HEK293 (cell line): ENCODE results near the gene YPEL1.

Source experiments
- HOXD13 ChIP-seq: sonication (generic); formaldehyde crosslinking; IDR thresholded peaks from 2 replicates; pipeline ENCODE4 v1.8.0; 2022; ENCODE audit warnings: missing genetic modification reagents, borderline replicate concordance
- KLF10 ChIP-seq: fragments of 450-650 bp; IDR thresholded peaks from 2 replicates; pipeline ENCODE4 v1.5.1; 2018; ENCODE audit warnings: missing biosample characterization, mild to moderate bottlenecking, missing genetic modification characterization
- REST ChIP-seq: fragments of 450-650 bp; formaldehyde crosslinking; IDR thresholded peaks from 2 replicates; pipeline ENCODE4 v1.5.1; 2016; ENCODE audit warnings: missing biosample characterization, missing genetic modification characterization
- ZNF274 ChIP-seq, 2 experiments: fragments of 200-500 bp in 1 of 2; fragments of 450-650 bp in 1 of 2; sonication (Bioruptor generic) in 1 of 2; formaldehyde crosslinking in 1 of 2; IDR thresholded peaks; 2 replicates each; pipeline versions ENCODE4 v1.5.1 to v1.6.1; 2014 to 2016; ENCODE audit warnings: borderline replicate concordance in 1 of 2, inconsistent platforms in 1 of 2, low read length in 1 of 2, missing biosample characterization in 1 of 2, missing genetic modification characterization in 1 of 2
- ZNF311 ChIP-seq: fragments of 450-650 bp; formaldehyde crosslinking; IDR thresholded peaks from 2 replicates; pipeline ENCODE4 v1.5.1; 2017; ENCODE audit warnings: missing biosample characterization, missing genetic modification characterization, borderline replicate concordance
- ZNF626 ChIP-seq: fragments of 450-650 bp; sonication (Bioruptor Pico); formaldehyde crosslinking; IDR thresholded peaks from 2 replicates; pipeline ENCODE4 v1.5.1; 2018; ENCODE audit warnings: missing biosample characterization, missing genetic modification characterization, inconsistent platforms
- ZNF670 ChIP-seq: fragments of 450-650 bp; formaldehyde crosslinking; IDR thresholded peaks from 2 replicates; pipeline ENCODE4 v1.5.1; 2016; ENCODE audit warnings: missing biosample characterization, missing genetic modification characterization, low read depth
- TF ChIP-seq, protein P1 (sequence below): fragments of 450-650 bp; formaldehyde crosslinking; IDR thresholded peaks from 2 replicates; pipeline ENCODE4 v1.5.1; 2016; ENCODE audit warnings: missing biosample characterization, missing genetic modification characterization
- TF ChIP-seq, protein P2 (sequence below): fragments of 450-650 bp; formaldehyde crosslinking; IDR thresholded peaks from 2 replicates; pipeline ENCODE4 v1.5.1; 2016; ENCODE audit warnings: missing biosample characterization, missing genetic modification characterization

DNA sequence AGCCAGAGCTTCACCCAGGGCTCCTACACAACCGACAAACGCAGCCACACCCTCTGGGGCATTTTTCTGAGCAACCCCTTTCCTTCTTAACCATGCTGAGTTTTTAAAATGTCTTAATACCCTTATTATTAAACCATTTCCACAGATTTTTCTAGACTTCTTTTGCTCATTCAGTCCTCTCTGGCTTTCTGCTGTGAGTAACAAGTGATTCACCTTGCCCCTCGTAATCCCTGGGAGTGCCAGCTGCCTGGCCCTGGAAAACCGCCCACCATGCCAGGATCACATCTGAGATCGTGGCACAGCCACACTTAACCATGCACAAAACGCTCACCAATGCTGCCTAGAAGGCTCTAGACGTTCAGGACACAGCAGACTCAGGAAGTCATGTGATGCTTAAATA lies 25.4 kb downstream of the YPEL1 start:
- TF ChIP-seq, protein P1, sequence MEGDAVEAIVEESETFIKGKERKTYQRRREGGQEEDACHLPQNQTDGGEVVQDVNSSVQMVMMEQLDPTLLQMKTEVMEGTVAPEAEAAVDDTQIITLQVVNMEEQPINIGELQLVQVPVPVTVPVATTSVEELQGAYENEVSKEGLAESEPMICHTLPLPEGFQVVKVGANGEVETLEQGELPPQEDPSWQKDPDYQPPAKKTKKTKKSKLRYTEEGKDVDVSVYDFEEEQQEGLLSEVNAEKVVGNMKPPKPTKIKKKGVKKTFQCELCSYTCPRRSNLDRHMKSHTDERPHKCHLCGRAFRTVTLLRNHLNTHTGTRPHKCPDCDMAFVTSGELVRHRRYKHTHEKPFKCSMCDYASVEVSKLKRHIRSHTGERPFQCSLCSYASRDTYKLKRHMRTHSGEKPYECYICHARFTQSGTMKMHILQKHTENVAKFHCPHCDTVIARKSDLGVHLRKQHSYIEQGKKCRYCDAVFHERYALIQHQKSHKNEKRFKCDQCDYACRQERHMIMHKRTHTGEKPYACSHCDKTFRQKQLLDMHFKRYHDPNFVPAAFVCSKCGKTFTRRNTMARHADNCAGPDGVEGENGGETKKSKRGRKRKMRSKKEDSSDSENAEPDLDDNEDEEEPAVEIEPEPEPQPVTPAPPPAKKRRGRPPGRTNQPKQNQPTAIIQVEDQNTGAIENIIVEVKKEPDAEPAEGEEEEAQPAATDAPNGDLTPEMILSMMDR = no peak
- TF ChIP-seq REST (tag by site-specific recombination) = no peak
- no peak for TF ChIP-seq ZNF274 (IDR thresholded peaks at IDR 0.05; ENCODE audit: low read length)
- TF ChIP-seq ZNF274 (tag by site-specific recombination; IDR thresholded peaks at IDR 0.05; ENCODE audit: borderline replicate concordance) = no peak
- no peak for TF ChIP-seq KLF10 (tag by site-specific recombination)
- TF ChIP-seq ZNF311 (tag by site-specific recombination) = no peak
- TF ChIP-seq HOXD13 (CRISPR knock-in tag) = no peak
- TF ChIP-seq ZNF626 (tag by site-specific recombination) = no peak
- TF ChIP-seq ZNF670 = no peak
- TF ChIP-seq, protein P2, sequence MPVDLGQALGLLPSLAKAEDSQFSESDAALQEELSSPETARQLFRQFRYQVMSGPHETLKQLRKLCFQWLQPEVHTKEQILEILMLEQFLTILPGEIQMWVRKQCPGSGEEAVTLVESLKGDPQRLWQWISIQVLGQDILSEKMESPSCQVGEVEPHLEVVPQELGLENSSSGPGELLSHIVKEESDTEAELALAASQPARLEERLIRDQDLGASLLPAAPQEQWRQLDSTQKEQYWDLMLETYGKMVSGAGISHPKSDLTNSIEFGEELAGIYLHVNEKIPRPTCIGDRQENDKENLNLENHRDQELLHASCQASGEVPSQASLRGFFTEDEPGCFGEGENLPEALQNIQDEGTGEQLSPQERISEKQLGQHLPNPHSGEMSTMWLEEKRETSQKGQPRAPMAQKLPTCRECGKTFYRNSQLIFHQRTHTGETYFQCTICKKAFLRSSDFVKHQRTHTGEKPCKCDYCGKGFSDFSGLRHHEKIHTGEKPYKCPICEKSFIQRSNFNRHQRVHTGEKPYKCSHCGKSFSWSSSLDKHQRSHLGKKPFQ (tag by site-specific recombination) = no peak
